ENCODE results near the gene ST6GALNAC2.

DNA sequence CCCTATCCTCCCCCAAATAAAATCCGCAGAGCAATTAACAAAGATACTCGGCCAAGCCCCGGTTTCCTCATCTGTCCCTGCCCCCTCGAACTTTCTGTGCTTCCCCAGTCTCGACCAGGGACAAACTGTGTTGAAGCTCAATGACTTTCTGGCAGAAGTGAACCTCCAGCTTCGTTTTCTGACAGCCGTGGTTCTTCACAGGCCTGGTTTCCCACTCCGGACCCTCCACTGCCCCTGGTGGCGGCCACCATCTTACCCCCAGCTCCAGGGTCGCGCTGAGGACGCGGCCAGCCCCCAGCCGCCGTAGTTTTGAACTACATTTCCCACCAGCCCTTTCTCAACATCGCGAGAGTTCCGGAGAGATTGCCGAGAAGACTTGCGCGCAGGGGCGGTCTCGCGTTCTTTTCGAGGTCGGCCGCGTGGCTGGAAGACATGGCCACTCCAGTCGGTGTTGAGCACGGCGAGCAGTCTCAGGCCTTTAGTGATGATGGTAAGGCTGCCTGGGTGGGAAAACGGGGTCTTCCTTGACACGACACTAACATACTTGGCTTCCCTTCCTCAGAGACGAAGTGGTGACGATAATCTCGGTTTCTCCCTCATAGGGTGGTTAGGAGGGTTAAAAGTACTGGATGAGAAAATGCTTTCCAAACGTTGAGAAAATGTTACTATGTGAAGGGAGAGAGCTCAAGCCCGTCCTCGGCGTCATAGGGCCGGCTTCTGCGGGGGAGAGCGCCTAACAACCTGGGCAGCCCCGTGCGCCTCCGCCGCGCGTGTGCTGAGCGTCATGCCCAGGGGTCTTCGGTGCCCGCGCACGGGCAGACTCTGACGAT is 28.1 kb downstream of the ST6GALNAC2 start:
- peak in 1 of 2 donors; percentile 75 for TF ChIP-seq POLR2A (IDR thresholded peaks at IDR 0.05)
- TF ChIP-seq, protein P1, sequence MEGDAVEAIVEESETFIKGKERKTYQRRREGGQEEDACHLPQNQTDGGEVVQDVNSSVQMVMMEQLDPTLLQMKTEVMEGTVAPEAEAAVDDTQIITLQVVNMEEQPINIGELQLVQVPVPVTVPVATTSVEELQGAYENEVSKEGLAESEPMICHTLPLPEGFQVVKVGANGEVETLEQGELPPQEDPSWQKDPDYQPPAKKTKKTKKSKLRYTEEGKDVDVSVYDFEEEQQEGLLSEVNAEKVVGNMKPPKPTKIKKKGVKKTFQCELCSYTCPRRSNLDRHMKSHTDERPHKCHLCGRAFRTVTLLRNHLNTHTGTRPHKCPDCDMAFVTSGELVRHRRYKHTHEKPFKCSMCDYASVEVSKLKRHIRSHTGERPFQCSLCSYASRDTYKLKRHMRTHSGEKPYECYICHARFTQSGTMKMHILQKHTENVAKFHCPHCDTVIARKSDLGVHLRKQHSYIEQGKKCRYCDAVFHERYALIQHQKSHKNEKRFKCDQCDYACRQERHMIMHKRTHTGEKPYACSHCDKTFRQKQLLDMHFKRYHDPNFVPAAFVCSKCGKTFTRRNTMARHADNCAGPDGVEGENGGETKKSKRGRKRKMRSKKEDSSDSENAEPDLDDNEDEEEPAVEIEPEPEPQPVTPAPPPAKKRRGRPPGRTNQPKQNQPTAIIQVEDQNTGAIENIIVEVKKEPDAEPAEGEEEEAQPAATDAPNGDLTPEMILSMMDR (IDR thresholded peaks at IDR 0.05): peak in 2 of 3 experiments; percentile 7 to 50
- peak; percentile 84 to 94 for TF ChIP-seq POLR2AphosphoS5 (IDR thresholded peaks at IDR 0.05; ENCODE audit: insufficient read depth in 1 of 2, low read depth in 1 of 2)
